NCI-H2029 (cell line): Measurements from ENCODE around the gene OSTN.
"Not testable (repeated sequence)": the region's sequence is repeated elsewhere in the genome, so short reads cannot be mapped to it uniquely, and the experiment has no call there.

Source experiments
- DNase-seq: peaks from one replicate; lab custom pipeline; 2025; lab: John Stamatoyannopoulos, UW

OSTN gene, protein sequence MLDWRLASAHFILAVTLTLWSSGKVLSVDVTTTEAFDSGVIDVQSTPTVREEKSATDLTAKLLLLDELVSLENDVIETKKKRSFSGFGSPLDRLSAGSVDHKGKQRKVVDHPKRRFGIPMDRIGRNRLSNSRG

GRCh38 chr3:191198932-191199331 lies at the start of gene OSTN:
TSS of gene OSTN (plus strand) at chr3:191199241. CDS start at chr3:191212533, 13,292 bp downstream.
- DNase-seq = no peak

DNA sequence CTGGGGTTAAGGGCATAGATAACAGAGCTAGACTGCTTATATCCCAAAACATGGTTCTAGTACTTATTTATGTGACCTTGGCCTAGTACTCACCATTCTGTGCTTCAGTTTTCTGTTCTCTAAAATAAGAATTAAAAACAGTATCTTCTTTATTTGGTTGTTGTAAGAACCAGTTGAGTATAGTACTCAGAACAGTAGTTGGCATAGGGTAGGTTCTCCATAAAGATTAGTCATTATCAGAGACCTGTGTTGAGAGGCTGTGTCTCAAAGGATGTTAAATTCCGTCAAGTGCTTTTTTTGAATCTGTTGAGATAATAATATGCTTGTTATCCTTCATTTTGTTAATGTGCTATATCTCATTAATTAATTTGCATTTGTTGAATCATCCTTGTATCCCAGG lies 47.4 kb upstream of the OSTN start:
- DNase-seq = no peak

DNA sequence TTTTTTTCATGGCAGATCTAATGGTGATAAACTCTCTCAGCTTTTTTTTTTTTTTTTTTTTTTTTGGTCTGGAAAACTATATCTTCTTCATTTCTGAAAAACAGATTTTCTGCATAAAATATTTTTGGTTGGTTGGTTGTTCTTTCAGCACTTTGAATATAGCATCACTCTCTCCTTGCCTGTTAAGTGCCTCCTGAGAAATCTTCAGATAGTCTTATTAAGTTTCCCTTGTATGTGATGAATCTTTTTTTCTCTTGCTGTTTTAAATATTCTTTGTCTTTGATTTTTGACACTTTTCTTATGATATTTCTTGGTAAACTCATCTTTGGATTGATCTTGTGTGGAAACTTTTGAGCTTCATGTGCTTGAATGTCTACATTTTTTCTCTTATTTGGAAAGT lies 44.2 kb upstream of the OSTN start:
- no peak for DNase-seq

- DNase-seq = no peak
Measured at GRCh38 chr3:191158247-191158646, 40.8 kb upstream of the OSTN start.

- DNase-seq = no peak
Measured at GRCh38 chr3:191158815-191159214, 40.2 kb upstream of the OSTN start.

DNA sequence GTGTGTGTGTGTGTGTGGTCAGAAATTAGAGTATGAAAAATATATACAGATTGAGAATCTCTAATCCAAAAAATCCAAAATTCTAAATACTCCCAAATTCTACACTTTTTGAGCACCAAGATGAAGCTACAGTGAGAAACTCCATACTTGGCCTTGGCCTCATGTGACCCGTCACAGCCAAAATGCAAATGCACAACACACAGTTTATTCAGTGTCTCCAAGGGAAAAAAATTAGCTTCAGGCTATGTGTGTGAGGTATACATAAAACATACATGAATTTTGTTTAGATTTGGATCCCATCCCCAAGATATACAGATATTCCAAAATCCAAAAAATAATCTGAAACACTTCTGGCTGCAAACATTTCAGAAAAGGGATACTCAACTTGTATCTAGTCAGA lies 33.2 kb upstream of the OSTN start:
- no peak for DNase-seq

- DNase-seq = no peak
Measured at GRCh38 chr3:191166368-191166767, 32.7 kb upstream of the OSTN start.

DNA sequence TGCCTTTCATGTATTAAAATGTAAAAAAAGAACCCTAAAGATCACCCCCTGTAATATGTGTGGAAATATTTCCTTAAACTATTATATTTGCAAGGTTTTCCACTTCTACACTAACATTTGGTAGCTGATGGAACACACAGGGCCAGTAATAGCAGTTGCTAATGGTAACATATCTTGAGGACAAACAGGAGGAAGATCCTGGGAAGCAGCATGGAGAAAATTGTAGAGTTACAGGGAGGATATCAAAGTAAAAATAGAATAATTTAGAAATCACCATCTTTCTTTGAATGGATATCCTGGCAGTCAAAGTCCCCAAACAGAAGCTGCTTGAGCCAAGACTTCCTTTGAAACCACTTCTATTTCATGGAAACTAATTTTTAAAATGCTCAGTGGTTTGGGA lies 29.5 kb upstream of the OSTN start:
- DNase-seq = no peak

GRCh38 chr3:191170097-191170496 lies 28.9 kb upstream of the OSTN start:
- DNase-seq = no peak

- no peak for DNase-seq
Measured at GRCh38 chr3:191175102-191175501, 23.9 kb upstream of the OSTN start.

DNA sequence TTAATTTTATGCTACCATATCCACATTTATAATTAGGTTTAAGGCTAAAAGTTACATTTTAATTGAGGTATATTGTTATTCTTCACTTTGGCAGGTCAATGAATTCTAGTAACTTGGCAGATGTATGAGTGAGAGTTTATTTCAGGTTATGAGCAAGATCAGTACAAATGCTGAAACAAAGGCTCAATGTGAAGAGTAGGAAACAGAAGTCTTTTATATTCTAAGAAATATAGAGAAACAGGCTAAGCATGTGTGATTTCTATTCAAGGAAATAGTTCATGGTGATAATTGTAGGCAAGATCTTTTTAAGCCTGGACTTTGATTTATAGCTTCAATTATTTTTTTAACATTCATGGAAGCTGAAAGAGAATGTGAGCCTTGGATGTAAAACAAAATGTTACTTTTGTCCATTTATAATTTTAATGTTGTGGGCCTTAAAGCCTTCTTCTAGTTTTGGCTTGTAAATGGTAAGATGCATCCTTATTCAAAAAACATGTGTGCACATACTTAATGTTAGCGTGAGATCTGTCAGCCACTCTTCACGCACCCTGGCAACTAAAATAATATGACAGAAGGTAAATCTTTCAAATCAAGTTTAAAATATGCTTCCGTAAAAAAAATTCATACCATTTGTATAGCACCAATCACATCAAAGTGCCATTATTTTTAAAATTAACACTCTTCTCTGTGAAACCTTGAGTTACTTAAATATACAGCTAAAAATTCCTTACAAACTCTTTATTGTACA lies 22.8 kb upstream of the OSTN start:
- no peak for DNase-seq

DNA sequence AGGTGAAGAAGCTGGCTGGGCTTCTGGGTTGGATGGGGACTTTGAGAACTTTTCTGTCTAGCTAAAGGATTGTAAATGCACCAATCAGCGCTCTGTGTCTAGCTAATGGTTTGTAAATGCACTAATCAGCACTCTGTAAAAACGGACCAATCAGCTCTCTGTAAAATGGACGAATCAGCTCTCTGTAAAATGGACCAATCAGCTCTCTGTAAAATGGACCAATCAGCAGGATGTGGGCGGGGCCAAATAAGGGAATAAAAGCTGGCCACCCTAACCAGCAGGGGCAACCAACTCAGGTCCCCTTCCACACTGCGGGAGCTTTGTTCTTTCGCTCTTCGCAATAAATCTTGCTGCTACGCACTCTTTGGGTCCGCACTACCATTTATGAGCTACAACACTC lies 13.7 kb upstream of the OSTN start:
- DNase-seq = not testable (repeated sequence)

DNA sequence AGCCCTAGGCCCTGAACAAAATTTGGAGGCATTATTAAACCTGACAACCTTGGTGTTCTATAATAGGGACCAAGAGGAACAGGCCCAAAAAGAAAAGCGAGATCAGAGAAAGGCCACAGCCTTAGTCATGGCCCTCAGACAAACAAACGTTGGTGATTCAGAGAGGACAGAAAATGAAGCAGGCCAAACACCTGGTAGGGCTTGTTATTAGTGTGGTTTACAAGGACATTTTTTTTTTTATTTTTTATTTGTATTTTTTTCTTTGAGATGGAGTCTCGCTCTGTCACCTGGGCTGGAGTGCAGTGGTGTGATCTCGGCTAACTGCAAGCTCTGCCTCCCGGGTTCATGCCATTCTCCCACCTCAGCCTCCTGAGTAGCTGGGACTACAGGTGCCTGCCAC lies 10.8 kb upstream of the OSTN start:
- not testable (repeated sequence) for DNase-seq

DNA sequence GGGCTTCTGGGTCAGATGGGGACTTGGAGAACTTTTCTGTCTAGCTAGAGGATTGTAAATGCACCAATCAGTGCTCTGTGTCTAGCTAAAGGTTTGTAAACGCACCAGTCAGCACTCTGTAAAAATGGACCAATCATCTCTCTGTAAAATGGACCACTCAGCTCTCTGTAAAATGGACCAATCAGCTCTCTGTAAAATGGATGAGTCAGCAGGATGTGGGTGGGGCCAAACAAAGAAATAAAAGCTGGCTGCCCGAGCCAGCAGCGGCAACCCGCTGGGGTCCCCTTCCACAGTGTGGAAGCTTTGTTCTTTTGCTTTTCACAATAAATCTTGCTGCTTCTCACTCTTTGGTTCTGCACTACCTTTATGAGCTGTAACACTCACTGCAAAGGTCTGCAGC lies 6.8 kb upstream of the OSTN start:
- DNase-seq = not testable (repeated sequence)

DNA sequence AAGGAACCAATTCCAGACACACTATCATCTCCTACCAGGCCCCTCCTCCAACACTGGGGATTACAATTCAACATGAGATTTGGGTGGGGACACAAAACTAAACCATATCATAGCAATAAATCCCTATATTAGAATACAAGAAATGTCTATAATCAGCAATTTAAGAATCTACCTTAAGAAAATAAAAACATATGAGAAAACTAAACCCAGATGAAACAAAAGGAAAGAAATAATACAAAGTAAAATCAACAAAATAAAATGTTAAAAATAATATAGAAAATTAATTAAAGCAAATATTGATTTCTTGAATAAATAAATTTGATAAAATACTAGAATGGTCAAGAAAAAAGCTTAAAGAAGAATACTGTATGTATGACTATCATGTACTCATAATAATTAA lies 6.1 kb upstream of the OSTN start:
- DNase-seq = no peak

GRCh38 chr3:191197761-191198306 lies 1.2 kb upstream of the OSTN start:
- DNase-seq = no peak

DNA sequence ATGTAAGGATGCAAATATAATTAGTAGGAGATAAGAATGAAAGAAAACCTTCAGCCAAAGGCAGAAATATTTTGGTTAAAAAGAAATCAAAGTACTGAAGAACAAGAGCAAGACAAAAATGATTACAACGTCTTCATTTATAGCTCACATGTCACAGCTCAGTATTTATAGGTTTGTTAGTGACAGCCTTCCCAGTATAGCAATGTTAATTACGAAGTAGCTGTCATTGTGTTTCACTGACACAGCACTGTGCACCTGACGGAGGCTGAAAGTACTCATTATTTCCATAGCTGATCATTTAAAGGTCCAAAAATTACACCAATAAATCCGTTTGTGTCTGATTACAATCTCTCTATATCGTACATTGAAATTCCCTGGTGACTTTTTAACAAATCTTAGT lies 561 bp upstream of the OSTN start:
- DNase-seq = no peak

- DNase-seq = no peak
Measured at GRCh38 chr3:191210032-191210431, 11.0 kb downstream of the OSTN start.

DNA sequence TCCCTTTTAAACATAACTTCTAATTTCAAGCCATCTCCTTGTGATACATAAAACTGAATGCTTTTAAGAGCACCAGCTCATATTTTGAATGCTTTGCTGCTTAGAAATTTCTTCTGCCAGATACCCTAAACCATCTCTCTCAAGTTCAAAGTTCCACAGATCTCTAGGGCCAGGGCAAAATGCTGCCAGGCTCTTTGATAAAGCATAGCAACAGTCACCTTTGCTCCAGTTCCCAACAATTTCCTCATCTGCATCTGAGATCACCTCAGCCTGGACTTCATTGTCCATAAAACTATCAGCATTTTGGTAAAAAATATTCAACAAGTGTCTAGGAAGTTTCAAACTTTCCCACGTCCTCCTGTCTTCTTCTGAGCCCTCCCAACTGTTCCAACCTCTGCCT lies 17.5 kb downstream of the OSTN start:
- DNase-seq = no peak

DNA sequence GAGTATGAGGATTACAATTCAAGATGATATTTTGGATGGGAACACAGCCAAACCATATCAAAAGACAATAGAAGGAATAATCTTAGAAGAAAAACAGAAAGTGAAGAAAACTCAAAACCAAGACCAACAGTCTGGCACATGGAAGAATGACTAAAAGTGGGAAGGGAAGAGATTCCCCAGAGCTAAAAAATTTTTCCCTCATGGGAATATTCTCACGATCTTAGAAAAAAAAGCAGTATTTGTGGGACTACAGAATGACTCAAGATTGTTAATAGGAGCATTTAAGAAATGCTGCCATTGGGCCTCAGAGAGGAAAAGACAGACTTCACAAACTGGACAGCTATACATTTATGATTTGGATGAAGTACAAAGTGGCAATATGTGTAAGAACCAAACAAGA lies 18.3 kb downstream of the OSTN start:
- DNase-seq = no peak

GRCh38 chr3:191220908-191221307 lies 21.9 kb downstream of the OSTN start:
- no peak for DNase-seq

GRCh38 chr3:191221638-191222037 lies 22.6 kb downstream of the OSTN start:
- DNase-seq = no peak

- no peak for DNase-seq
Measured at GRCh38 chr3:191227541-191227940, 28.5 kb downstream of the OSTN start.

DNA sequence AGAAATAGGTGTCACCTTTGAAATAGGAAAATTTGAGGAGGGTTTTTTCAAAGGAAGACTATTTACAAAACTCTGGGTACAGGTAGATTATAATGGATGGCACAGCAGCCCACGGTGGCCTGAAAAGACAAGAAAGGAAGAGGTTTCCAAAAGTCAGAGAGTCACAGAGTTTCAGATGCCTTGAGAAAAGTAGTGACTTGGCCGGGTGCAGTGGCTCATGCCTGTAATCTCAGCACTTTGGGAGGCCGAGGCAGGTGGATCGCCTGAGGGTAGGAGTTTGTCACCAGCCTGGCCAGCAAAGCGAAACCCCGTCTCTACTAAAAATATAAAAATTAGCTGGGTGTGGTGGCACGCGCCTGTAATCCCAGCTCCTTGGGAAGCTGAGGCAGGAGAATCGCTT lies 35.2 kb downstream of the OSTN start:
- DNase-seq = no peak
